Cerebellar cortex (tissue), 1 donor: Measurements from ENCODE around the gene KTI12.

Source experiments
- DNase-seq: peaks from one replicate; pipeline ENCODE4 v3.0.0-alpha.2; 2015; ENCODE audit warnings: low spot score

KTI12 gene

DNA sequence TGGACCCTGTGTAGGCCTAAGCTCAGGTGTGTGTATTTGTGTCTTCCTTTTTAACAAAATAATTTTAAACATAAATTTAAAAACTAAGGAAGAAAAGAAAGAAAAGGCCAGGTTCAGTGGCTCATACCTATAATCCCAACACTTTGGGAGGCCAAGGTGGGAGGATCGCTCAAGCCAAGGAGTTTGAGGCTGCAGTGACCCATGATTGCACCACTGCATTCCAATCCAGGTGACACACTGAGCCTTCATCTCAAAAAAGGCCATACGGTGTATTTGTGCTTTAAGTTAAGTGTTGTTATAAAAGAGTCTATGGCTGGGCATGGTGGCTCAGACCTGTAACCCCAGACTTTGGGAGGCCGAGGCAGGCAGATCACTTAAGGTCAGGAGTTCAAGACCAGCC lies 51.4 kb downstream of the KTI12 start:
- no peak for DNase-seq
